K562 (cell line): ENCODE measurements around the gene PSMD10. TPM values are rescaled to one million over a fixed set of nuclear protein-coding genes. Genes with fewer than 3 reads are reported as not detected.

Source experiments
- ATAC-seq: fragments of 200-7000 bp; cut with Tn5 transposase; 3 replicates; pipeline ENCODE4 v1.9.1; 2020; ENCODE audit warnings: moderate library complexity
- BruUV-seq: library from RNA; stranded (reverse); fragments of 400-500 nt; replicated peaks from 2 replicates; lab custom pipeline; 2021; lab: Mats Ljungman, UMichigan
- CTCF ChIA-PET: fragments of 300-600 bp; formaldehyde crosslinking; extraction: SDS; loops from one replicate; lab custom pipeline; 2021; ENCODE audit warnings: low intra/inter-chr PET ratio; lab: Yijun Ruan, JAX
- POLR2A ChIA-PET: fragments of 300-600, 350-650 bp; sonication (Branson Sonifier 250); formaldehyde crosslinking; extraction: SDS; loops from one replicate; lab custom pipeline; 2021; ENCODE audit warnings: antibody characterized with exemption, inconsistent platforms; lab: Yijun Ruan, JAX
- DNase-seq, 4 experiments: peaks; one replicate each; pipeline versions ENCODE4 v3.0.0 to v3.0.0-alpha.2; 2011 to 2018; ENCODE audit warnings: low spot score in 3 of 4, mixed read lengths in 3 of 4; ENCODE audit errors: extremely low read depth in 1 of 4
- FAIRE-seq: peaks from 2 replicates; lab custom pipeline; 2011; peaks lifted over from hg19 to GRCh38; lab: Jason Lieb, UNC
- H2AFZ ChIP-seq: 2 replicates; pipeline ENCODE4 v1.6.0; 2011; ENCODE audit warnings: low read depth, low read length, control low read depth, inconsistent platforms
- H3K27ac ChIP-seq: fragments of 200-600 bp; 3 replicates; pipeline ENCODE4 v1.8.0; 2011; ENCODE audit warnings: low read depth, mild to moderate bottlenecking, control low read depth, inconsistent platforms, low read length, moderate library complexity, mixed read lengths; ENCODE audit errors: extremely low read depth
- H3K27me3 ChIP-seq, 2 experiments: fragments of 300-600 bp in 1 of 2; 2 replicates in 1 of 2; 3 replicates in 1 of 2; pipeline versions ENCODE4 v1.6.0 to v1.8.0; 2011; ENCODE audit warnings: inconsistent platforms in 2 of 2, low read length in 2 of 2, mild to moderate bottlenecking in 1 of 2, mixed read lengths in 1 of 2, moderate library complexity in 1 of 2; ENCODE audit not compliant: control insufficient read depth in 2 of 2, insufficient read depth in 2 of 2
- H3K36me3 ChIP-seq: fragments of 300-600 bp; 3 replicates; pipeline ENCODE4 v1.8.0; 2011; ENCODE audit warnings: mild to moderate bottlenecking, low read length, inconsistent platforms; ENCODE audit not compliant: control insufficient read depth, insufficient read depth
- H3K4me1 ChIP-seq, 2 experiments: fragments of 200-600 bp in 1 of 2; replicated peaks in 1 of 2; 2 replicates in 1 of 2; 3 replicates in 1 of 2; pipeline versions ENCODE4 v1.5.1 to v1.8.0; 2011; ENCODE audit warnings: inconsistent platforms in 2 of 2, low read length in 2 of 2, mild to moderate bottlenecking in 1 of 2, mixed read lengths in 1 of 2, moderate library complexity in 1 of 2; ENCODE audit not compliant: control insufficient read depth in 2 of 2, insufficient read depth in 2 of 2
- H3K4me2 ChIP-seq: 2 replicates; pipeline ENCODE4 v1.6.1; 2011; ENCODE audit warnings: low read length, control low read depth, inconsistent platforms, mixed read lengths; ENCODE audit not compliant: insufficient read depth
- H3K4me3 ChIP-seq: fragments of 200-600 bp; sonication (generic), shearing (Covaris generic); 2 replicates; pipeline ENCODE4 v1.5.1; 2016; ENCODE audit warnings: control low read depth, inconsistent platforms
- H3K79me2 ChIP-seq: fragments of 200-600 bp; 3 replicates; pipeline ENCODE4 v1.8.0; 2011; ENCODE audit warnings: low read length, inconsistent platforms; ENCODE audit not compliant: control insufficient read depth, insufficient read depth
- H3K9ac ChIP-seq, 2 experiments: 2 replicates each; pipeline versions ENCODE4 v1.6.0 to v1.6.1; 2011; ENCODE audit warnings: low read depth in 2 of 2, low read length in 2 of 2, control low read depth in 1 of 2, inconsistent platforms in 1 of 2, mild to moderate bottlenecking in 1 of 2, mixed read lengths in 1 of 2; ENCODE audit not compliant: insufficient read depth in 1 of 2
- H3K9me1 ChIP-seq: one replicate; pipeline ENCODE4 v1.6.0; 2011; ENCODE audit warnings: inconsistent platforms, mild to moderate bottlenecking, low read length, moderate library complexity; ENCODE audit not compliant: control insufficient read depth, insufficient read depth
- H3K9me3 ChIP-seq: replicated peaks from 2 replicates; pipeline ENCODE4 v1.5.1; 2011; ENCODE audit warnings: low read depth, low read length, inconsistent platforms; ENCODE audit not compliant: control insufficient read depth, insufficient read depth
- H4K20me1 ChIP-seq: replicated peaks from 2 replicates; pipeline ENCODE4 v1.6.1; 2011; ENCODE audit warnings: low read length, inconsistent platforms, mixed read lengths; ENCODE audit not compliant: control insufficient read depth, insufficient read depth
- FOS ChIP-seq: IDR thresholded peaks from 3 replicates; pipeline ENCODE4 v1.6.1; 2011; ENCODE audit not compliant: insufficient read length; ENCODE audit errors: extremely low read depth
- FOXA3 ChIP-seq, 2 experiments: fragments of 450-650 bp in 1 of 2; sonication (generic) in 1 of 2; formaldehyde crosslinking; IDR thresholded peaks in 1 of 2; conservative IDR thresholded peaks in 1 of 2; 2 replicates each; pipeline versions ENCODE4 v1.4.0 to v1.8.0; 2020 to 2022; ENCODE audit warnings: mild to moderate bottlenecking in 2 of 2, missing genetic modification reagents in 1 of 2
- MAFK ChIP-seq: IDR thresholded peaks from 2 replicates; pipeline ENCODE4 v1.6.1; 2011; ENCODE audit warnings: low read length, improper control_type of control experiment
- NCOA1 ChIP-seq: fragments of 450-650 bp; IDR thresholded peaks from 2 replicates; pipeline ENCODE4 v1.6.1; 2016; ENCODE audit warnings: low read depth
- NFYB ChIP-seq: IDR thresholded peaks from 2 replicates; pipeline ENCODE4 v1.6.1; 2011; ENCODE audit warnings: mild to moderate bottlenecking, moderate library complexity; ENCODE audit not compliant: insufficient read length; ENCODE audit errors: extremely low read depth
- POLR2AphosphoS2 ChIP-seq: IDR thresholded peaks from 2 replicates; pipeline ENCODE4 v1.6.1; 2012; ENCODE audit warnings: low read length, improper control_type of control experiment
- SRSF9 ChIP-seq: fragments of 200-400 bp; formaldehyde crosslinking; IDR thresholded peaks from 2 replicates; pipeline ENCODE4 v1.6.1; 2017; ENCODE audit warnings: low read depth, low read length, borderline replicate concordance
- ZNF584 ChIP-seq: fragments of 200-800 bp; sonication (Bioruptor generic); IDR thresholded peaks from 2 replicates; pipeline ENCODE4 v1.6.1; 2016; ENCODE audit warnings: low read depth, mild to moderate bottlenecking, missing genetic modification characterization, missing compliant biosample characterization
- WGBS: fragments of 100-300 bp; shearing (Covaris generic); methylation state at CpG from one replicate; pipeline ENCODE4 v1.1.6; 2016; ENCODE audit warnings: low coverage, mixed read lengths; ENCODE audit not compliant: insufficient coverage; ENCODE audit errors: missing lambda C conversion rate; 5-methylcytosine and 5-hydroxymethylcytosine counted together
- in situ Hi-C: fragments of 300-500 bp; cut with MboI; formaldehyde crosslinking; loops from 4 replicates; pipeline ENCODE4 v1.15.0; 2018; ENCODE audit warnings: inconsistent platforms, mixed read lengths
- intact Hi-C: fragments of 100-400 bp; cut with micrococcal nuclease; formaldehyde crosslinking; loops from 2 replicates; pipeline ENCODE4 v1.14.2; 2022
- polyA plus RNA-seq, 8 experiments: library from polyadenylated mRNA; depleted of rRNA in 4 of 8; stranded (reverse) in 5 of 8; unstranded in 3 of 8; fragments of >200 nt; fragmentation: Nextera tagmentation in 2 of 8; fragmentation: Illumina TruSeq in 1 of 8; extraction: Ambion mirVana in 2 of 8; extraction: Trizol in 1 of 8; gene quantifications; 2 replicates each; pipeline versions ENCODE4 v1.2.1 to v1.2.3, GENCODE V29; 2011 to 2014; ENCODE audit warnings: inconsistent platforms in 1 of 8, missing spikeins in 1 of 8
- total RNA-seq, 7 experiments: library from RNA; depleted of rRNA in 6 of 7; stranded (reverse); fragments of >200 nt in 6 of 7; fragmentation: Illumina TruSeq in 2 of 7; extraction: Trizol in 2 of 7; gene quantifications; 2 replicates each; pipeline versions ENCODE4 v1.2.1 to v1.2.3, GENCODE V29; 2011 to 2021; ENCODE audit warnings: low replicate concordance in 1 of 7
- TF ChIP-seq, protein P1 (sequence below): fragments of 250-450 bp; sonication (Bioruptor Pico); IDR thresholded peaks from 2 replicates; pipeline ENCODE4 v1.5.1; 2021; ENCODE audit warnings: mild to moderate bottlenecking

Gene PSMD10
- total and polyA plus RNA-seq, 9 of the 15 experiments (the other 6 are each of a cell fraction or from before 2014, with no cell fraction given), result 47.8 to 163 (median 70.4) TPM

DNA sequence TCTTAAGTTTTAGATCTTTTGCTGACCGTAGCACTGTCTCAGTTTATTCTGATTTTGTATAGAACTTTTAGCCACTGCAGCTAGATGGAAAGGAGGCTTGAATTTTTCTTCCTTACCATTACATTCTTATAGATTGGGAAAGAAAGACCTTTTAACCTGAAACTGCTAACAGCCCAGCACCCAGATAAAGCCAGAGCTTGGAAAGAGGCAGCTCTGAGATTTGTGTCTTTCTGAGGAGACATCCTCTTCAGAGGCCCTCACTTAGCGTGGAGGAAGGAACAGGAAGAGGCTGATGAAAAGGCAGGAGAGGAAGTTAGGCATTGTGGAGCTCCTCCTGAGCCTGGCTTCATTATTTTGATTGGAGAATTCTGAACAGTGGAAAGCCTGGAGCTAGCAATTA is 35.3 kb upstream of the PSMD10 start:
- POLR2A ChIA-PET, result interaction anchor here (1.1 kb wide), 1 partner anchor 11 kb away, joined by 3 read pairs; no protein-coding TSS in a partner anchor
- H3K4me1 ChIP-seq, result peaks cover 0 to 2% of the 10 kb centered on the region in 2 experiments; a peak in 2 of 5 replicates
- no peaks in the 10 kb centered on the region for H3K9me1 ChIP-seq
- no peaks in the 10 kb centered on the region for H3K27me3 ChIP-seq
- H3K27ac ChIP-seq, result no peak overlapping the region
- H3K4me3 ChIP-seq, result no peak overlapping the region
- in situ Hi-C loops (no loop called here), intact Hi-C loops (no loop called here)
- H2AFZ ChIP-seq, result no peak overlapping the region
- CTCF ChIA-PET, result no interaction called here
- H3K9ac ChIP-seq, result no peak overlapping the region
- WGBS, result 55% methylated on average over 2 of the region's 2 CpGs
- no TSS peak for BruUV-seq
- H3K79me2 ChIP-seq, result no peaks in the 10 kb centered on the region
- no peaks in the 10 kb centered on the region for H3K9me3 ChIP-seq
- DNase-seq (no peak), ATAC-seq (no peak), FAIRE-seq (no peak)
- no peaks in the 10 kb centered on the region; the same call in 2 of the 3 replicates for H3K36me3 ChIP-seq
- no peaks in the 10 kb centered on the region; the same call in 1 of the 2 replicates for H4K20me1 ChIP-seq
- no peak for TF ChIP-seq ZNF584 (CRISPR knock-in tag)
- TF ChIP-seq, protein P1, sequence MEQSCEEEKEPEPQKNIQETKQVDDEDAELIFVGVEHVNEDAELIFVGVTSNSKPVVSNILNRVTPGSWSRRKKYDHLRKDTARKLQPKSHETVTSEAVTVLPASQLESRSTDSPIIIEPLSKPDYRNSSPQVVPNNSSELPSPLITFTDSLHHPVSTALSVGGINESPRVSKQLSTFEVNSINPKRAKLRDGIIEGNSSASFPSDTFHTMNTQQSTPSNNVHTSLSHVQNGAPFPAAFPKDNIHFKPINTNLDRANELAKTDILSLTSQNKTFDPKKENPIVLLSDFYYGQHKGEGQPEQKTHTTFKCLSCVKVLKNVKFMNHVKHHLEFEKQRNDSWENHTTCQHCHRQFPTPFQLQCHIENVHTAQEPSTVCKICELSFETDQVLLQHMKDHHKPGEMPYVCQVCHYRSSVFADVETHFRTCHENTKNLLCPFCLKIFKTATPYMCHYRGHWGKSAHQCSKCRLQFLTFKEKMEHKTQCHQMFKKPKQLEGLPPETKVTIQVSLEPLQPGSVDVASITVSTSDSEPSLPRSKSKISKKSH (CRISPR knock-in tag), result no peak
- TF ChIP-seq FOXA3 (CRISPR knock-in tag; conservative IDR thresholded peaks at IDR 0.05 in 1 of 2, IDR thresholded peaks at IDR 0.05 in 1 of 2), result no peak
- TF ChIP-seq FOS, result no peak
- TF ChIP-seq SRSF9, result no peak
- TF ChIP-seq NCOA1, result no peak
- no peak for TF ChIP-seq POLR2AphosphoS2
- no peak for TF ChIP-seq MAFK
- no peak for TF ChIP-seq NFYB
- H3K4me2 ChIP-seq, result no peak overlapping the region
